ENCODE results near the gene OGA. TPM values are rescaled to one million over a fixed set of nuclear protein-coding genes. Genes with fewer than 3 reads are reported as not detected.

OGA gene
- total RNA-seq, 2 donors from 2014 or later = 131 to 241 TPM

DNA sequence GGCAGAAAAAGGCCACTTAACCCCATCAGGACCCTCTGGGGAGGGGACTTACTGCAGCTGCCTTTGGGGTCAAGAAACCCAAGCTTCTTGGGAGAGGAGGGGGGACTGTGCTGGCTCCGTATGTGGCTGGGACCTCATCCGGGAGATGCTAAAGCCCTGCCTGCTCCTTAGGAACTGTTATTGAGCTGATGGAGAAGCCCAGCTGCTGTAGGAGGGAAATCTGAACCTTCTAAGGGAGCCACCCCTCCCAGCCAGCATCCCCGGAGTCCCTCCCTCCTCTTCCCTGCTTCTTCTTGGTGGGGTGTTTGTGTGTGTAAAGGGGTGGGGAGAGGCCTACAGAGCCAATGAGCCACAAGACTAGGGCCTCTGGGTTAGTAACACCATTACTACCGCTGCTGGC lies 17.1 kb upstream of the OGA start:
- ATAC-seq (ENCODE audit: insufficient number of reproducible peaks, low FRiP score, low read depth) = no peak
- no peak overlapping the region for H3K27ac ChIP-seq
- TF ChIP-seq, protein P1, sequence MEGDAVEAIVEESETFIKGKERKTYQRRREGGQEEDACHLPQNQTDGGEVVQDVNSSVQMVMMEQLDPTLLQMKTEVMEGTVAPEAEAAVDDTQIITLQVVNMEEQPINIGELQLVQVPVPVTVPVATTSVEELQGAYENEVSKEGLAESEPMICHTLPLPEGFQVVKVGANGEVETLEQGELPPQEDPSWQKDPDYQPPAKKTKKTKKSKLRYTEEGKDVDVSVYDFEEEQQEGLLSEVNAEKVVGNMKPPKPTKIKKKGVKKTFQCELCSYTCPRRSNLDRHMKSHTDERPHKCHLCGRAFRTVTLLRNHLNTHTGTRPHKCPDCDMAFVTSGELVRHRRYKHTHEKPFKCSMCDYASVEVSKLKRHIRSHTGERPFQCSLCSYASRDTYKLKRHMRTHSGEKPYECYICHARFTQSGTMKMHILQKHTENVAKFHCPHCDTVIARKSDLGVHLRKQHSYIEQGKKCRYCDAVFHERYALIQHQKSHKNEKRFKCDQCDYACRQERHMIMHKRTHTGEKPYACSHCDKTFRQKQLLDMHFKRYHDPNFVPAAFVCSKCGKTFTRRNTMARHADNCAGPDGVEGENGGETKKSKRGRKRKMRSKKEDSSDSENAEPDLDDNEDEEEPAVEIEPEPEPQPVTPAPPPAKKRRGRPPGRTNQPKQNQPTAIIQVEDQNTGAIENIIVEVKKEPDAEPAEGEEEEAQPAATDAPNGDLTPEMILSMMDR (IDR thresholded peaks at IDR 0.05) = no peak
- H3K4me3 ChIP-seq = no peak overlapping the region
- peaks cover 2 to 22% of the 10 kb centered on the region in 2 donors for H3K4me1 ChIP-seq (ENCODE audit: control insufficient read depth in 1 of 2, low read depth in 2 of 2)
- H3K27me3 ChIP-seq (replicated peaks; ENCODE audit: insufficient read depth) = no peaks in the 10 kb centered on the region
- no peaks in the 10 kb centered on the region for H3K36me3 ChIP-seq
- no peaks in the 10 kb centered on the region for H3K9me3 ChIP-seq
- DNase-seq (ENCODE audit: low spot score) = no peak

DNA sequence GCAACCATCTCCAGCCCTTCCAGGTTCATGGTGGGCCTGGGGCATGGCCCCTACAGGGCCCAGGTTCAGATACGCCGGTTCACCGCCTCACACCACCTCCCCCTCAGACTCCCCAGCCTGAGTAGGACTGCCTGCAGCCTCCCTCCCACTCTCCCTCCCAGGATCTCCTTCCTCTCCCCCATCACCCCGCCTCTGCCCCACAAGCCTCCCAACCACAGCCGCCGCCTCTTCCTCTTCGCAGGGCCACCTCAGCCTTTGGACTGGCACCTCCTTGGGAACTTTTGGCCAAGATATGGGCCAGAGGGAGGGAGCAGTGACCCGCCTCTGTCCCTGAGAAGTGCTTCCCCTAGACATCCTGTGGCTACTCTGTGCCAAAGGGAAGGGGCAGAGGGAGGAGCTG lies 16.1 kb upstream of the OGA start:
- ATAC-seq (ENCODE audit: insufficient number of reproducible peaks, low FRiP score, low read depth) = no peak
- no peaks in the 10 kb centered on the region for H3K36me3 ChIP-seq

GRCh38 chr10:101833466-101833865 lies 15.2 kb upstream of the OGA start:
- Histone ChIP-seq H3K27me3 (replicated peaks; ENCODE audit: insufficient read depth) (no peaks in the 10 kb centered on the region), H3K27ac (no peak overlapping the region), H3K4me1 (ENCODE audit: control insufficient read depth in 1 of 2, low read depth in 2 of 2) (peaks cover 6 to 18% of the 10 kb centered on the region in 2 donors), H3K36me3 (no peaks in the 10 kb centered on the region), H3K4me3 (no peak overlapping the region), H3K9me3 (no peaks in the 10 kb centered on the region)
- no peak for DNase-seq (ENCODE audit: low spot score)
- ATAC-seq (ENCODE audit: insufficient number of reproducible peaks, low FRiP score, low read depth) = no peak
- TF ChIP-seq, protein P1 (IDR thresholded peaks at IDR 0.05) = no peak

More for the DNA sequence above, 16.1 kb upstream of the OGA start:
- Histone ChIP-seq H3K9me3 (no peaks in the 10 kb centered on the region), H3K27ac (no peak overlapping the region), H3K27me3 (replicated peaks; ENCODE audit: insufficient read depth) (no peaks in the 10 kb centered on the region), H3K4me1 (ENCODE audit: control insufficient read depth in 1 of 2, low read depth in 2 of 2) (peaks cover 6 to 19% of the 10 kb centered on the region in 2 donors), H3K4me3 (no peak overlapping the region)
- no peak for DNase-seq (ENCODE audit: low spot score)
- TF ChIP-seq, protein P1 (IDR thresholded peaks at IDR 0.05) = no peak

DNA sequence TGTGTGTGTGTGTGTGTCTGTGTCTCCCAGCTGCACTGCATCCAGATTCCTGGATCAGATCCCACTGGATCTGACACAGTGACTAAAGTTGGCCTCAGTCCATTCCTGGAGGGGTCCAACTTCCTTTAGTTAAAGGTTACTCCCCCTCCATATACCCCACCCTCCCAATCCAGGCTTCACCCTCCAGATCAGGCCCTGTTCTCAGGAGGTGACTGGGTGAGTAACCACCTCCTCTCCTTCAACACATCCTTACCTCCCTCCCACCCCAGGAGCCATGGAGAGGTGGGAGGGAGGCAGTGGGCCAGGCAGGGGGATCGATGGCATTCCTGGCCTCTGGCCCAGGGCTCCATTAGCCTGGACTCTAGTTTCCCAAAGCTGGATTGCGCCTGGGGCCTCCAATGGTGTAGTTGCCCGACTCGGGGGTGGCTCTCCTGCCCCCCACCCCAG lies 14.1 kb upstream of the OGA start:
- no peaks in the 10 kb centered on the region for H3K27me3 ChIP-seq (replicated peaks; ENCODE audit: insufficient read depth)
- no peak for ATAC-seq (ENCODE audit: insufficient number of reproducible peaks, low FRiP score, low read depth)
- no peaks in the 10 kb centered on the region for H3K9me3 ChIP-seq
- no peak overlapping the region for H3K27ac ChIP-seq
- TF ChIP-seq, protein P1 (IDR thresholded peaks at IDR 0.05) = no peak
- no peak overlapping the region for H3K4me3 ChIP-seq
- H3K4me1 ChIP-seq (ENCODE audit: control insufficient read depth in 1 of 2, low read depth in 2 of 2) = peaks cover 6 to 18% of the 10 kb centered on the region in 2 donors
- no peak for DNase-seq (ENCODE audit: low spot score)
- no peaks in the 10 kb centered on the region for H3K36me3 ChIP-seq

- TF ChIP-seq, protein P1 (IDR thresholded peaks at IDR 0.05) = no peak
- H3K9me3 ChIP-seq = no peaks in the 10 kb centered on the region
- peak overlapping the region; percentile 73 for H3K4me3 ChIP-seq
- no peaks in the 10 kb centered on the region for H3K27me3 ChIP-seq (replicated peaks; ENCODE audit: insufficient read depth)
- H3K27ac ChIP-seq = no peak overlapping the region
- H3K36me3 ChIP-seq = no peaks in the 10 kb centered on the region
- peaks cover 6 to 18% of the 10 kb centered on the region in 2 donors for H3K4me1 ChIP-seq (ENCODE audit: control insufficient read depth in 1 of 2, low read depth in 2 of 2)
- ATAC-seq (ENCODE audit: insufficient number of reproducible peaks, low FRiP score, low read depth) (no peak), DNase-seq (ENCODE audit: low spot score) (no peak)
These were observed 13.0 kb upstream of the OGA start for GRCh38 chr10:101831169-101831811.
